CD4-positive, alpha-beta T cell treated with Interleukin-1 beta for 1 hour (primary cell): ENCODE data around the gene TUT4.

Experiments used
- DNase-seq, 2 donors: peaks; one replicate each; pipeline ENCODE4 v3.0.0-alpha.2; 2020 to 2022

Gene TUT4

GRCh38 chr1:52403566-52404115 is 149.3 kb downstream of the TUT4 start:
- DNase-seq, result peak; percentile 45 to 58

GRCh38 chr1:52402860-52403240 is 150.0 kb downstream of the TUT4 start:
- DNase-seq, result no peak

GRCh38 chr1:52400131-52400530 is 152.8 kb downstream of the TUT4 start:
- DNase-seq, result no peak

- DNase-seq, result no peak
These were observed 153.3 kb downstream of the TUT4 start for GRCh38 chr1:52399629-52400028.

GRCh38 chr1:52393174-52393573 is 159.7 kb downstream of the TUT4 start:
- DNase-seq, result no peak

GRCh38 chr1:52386458-52386857 is 166.4 kb downstream of the TUT4 start:
- no peak for DNase-seq

- DNase-seq, result no peak
These were observed 167.5 kb downstream of the TUT4 start for GRCh38 chr1:52385376-52385775.
